ENCODE measurements around the gene DCTPP1. TPM values are rescaled to one million over a fixed set of nuclear protein-coding genes. Genes with fewer than 3 reads are reported as not detected.

Gene DCTPP1
- total and polyA plus RNA-seq, 2 of the 13 experiments (the other 11 are each of a cell fraction or from before 2014, with no cell fraction given): 54.8 to 74.4 TPM

DNA sequence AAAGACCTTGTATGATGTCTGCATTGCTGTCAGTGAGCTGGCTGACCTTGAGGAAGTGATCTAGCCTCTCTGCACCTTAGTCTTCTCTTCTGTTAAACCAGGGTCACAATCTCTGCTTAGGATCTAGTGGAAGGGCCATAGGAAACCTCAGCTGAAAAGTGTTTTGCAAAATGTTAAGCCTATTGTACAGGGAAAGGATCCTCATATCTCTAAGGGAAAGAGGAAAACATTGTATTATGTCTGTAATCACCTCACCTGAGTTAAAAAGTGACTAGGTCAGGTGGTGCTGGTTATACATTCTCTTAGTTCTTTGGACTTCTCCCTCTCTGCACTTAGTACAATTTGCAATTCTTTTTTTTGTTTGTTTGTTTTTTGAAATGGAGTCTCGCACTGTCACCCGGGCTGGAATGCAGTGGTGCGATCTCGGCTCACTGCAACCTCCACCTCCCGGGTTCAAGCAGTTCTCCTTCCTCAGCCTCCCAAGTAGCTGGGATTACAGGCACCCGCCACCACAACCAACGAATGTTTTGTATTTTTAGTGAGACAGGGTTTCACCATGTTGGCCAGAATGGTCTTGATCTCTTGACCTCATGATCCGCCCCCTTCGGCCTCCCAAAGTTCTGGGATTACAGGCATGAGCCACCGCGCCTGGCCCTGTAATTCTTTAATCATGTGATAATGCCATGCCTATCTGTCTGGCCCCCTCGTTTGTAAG lies 17.8 kb upstream of the DCTPP1 start (continued):
- TF ChIP-seq, protein P1, sequence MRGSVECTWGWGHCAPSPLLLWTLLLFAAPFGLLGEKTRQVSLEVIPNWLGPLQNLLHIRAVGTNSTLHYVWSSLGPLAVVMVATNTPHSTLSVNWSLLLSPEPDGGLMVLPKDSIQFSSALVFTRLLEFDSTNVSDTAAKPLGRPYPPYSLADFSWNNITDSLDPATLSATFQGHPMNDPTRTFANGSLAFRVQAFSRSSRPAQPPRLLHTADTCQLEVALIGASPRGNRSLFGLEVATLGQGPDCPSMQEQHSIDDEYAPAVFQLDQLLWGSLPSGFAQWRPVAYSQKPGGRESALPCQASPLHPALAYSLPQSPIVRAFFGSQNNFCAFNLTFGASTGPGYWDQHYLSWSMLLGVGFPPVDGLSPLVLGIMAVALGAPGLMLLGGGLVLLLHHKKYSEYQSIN (CRISPR knock-in tag; IDR thresholded peaks at IDR 0.05; ENCODE audit: borderline replicate concordance): no peak
- TF ChIP-seq ZNF264 (CRISPR knock-in tag; IDR thresholded peaks at IDR 0.05): peak; percentile 83
- TF ChIP-seq ATF7 (IDR thresholded peaks at IDR 0.05): peak; percentile 12; the same call in 1 of the 2 replicates
- TF ChIP-seq ATF7 (CRISPR knock-in tag; IDR thresholded peaks at IDR 0.05): no peak
- no peak for TF ChIP-seq ZNF138 (CRISPR knock-in tag; IDR thresholded peaks at IDR 0.05; ENCODE audit: low read depth)
- 0 out of 2 replicates have a peak, but pooled peaks have one; percentile 40 for TF ChIP-seq HMG20B (CRISPR knock-in tag; conservative IDR thresholded peaks at IDR 0.05)
- no peak for TF ChIP-seq SP4 (CRISPR knock-in tag; IDR thresholded peaks at IDR 0.05)
- TF ChIP-seq TSC22D2 (CRISPR knock-in tag; IDR thresholded peaks at IDR 0.05; ENCODE audit: borderline replicate concordance): 0 out of 2 replicates have a peak, but pooled peaks have one; percentile 7
- TF ChIP-seq MEF2D (CRISPR knock-in tag; IDR thresholded peaks at IDR 0.05): peak; percentile 86; the same call in 1 of the 2 replicates
- no peak for TF ChIP-seq ZC3H4 (CRISPR knock-in tag; IDR thresholded peaks at IDR 0.05; ENCODE audit: borderline replicate concordance)
- TF ChIP-seq DR1 (CRISPR knock-in tag; IDR thresholded peaks at IDR 0.05): no peak
- TF ChIP-seq, protein P2, sequence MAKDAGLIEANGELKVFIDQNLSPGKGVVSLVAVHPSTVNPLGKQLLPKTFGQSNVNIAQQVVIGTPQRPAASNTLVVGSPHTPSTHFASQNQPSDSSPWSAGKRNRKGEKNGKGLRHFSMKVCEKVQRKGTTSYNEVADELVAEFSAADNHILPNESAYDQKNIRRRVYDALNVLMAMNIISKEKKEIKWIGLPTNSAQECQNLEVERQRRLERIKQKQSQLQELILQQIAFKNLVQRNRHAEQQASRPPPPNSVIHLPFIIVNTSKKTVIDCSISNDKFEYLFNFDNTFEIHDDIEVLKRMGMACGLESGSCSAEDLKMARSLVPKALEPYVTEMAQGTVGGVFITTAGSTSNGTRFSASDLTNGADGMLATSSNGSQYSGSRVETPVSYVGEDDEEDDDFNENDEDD (CRISPR knock-in tag; IDR thresholded peaks at IDR 0.05; ENCODE audit: borderline replicate concordance): no peak
- no peak for TF ChIP-seq NBN (conservative IDR thresholded peaks at IDR 0.05)
- TF ChIP-seq MIXL1 (CRISPR knock-in tag; IDR thresholded peaks at IDR 0.05): peak; percentile 92
- TF ChIP-seq, protein P3, sequence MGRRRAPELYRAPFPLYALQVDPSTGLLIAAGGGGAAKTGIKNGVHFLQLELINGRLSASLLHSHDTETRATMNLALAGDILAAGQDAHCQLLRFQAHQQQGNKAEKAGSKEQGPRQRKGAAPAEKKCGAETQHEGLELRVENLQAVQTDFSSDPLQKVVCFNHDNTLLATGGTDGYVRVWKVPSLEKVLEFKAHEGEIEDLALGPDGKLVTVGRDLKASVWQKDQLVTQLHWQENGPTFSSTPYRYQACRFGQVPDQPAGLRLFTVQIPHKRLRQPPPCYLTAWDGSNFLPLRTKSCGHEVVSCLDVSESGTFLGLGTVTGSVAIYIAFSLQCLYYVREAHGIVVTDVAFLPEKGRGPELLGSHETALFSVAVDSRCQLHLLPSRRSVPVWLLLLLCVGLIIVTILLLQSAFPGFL (CRISPR knock-in tag; IDR thresholded peaks at IDR 0.05): no peak
- no peak for TF ChIP-seq ZNF660 (CRISPR knock-in tag; IDR thresholded peaks at IDR 0.05; ENCODE audit: borderline replicate concordance, low read depth)
- TF ChIP-seq GABPA (IDR thresholded peaks at IDR 0.05; ENCODE audit: low read depth, low read length): no peak
- TF ChIP-seq GABPA (CRISPR knock-in tag; IDR thresholded peaks at IDR 0.05; ENCODE audit: low read depth): peak; percentile 1; the same call in 1 of the 2 replicates
- peak; percentile 60 for TF ChIP-seq SKI (IDR thresholded peaks at IDR 0.05; ENCODE audit: partially characterized antibody)
- TF ChIP-seq ZBTB7A (CRISPR knock-in tag; IDR thresholded peaks at IDR 0.05): peak; percentile 34; the same call in 1 of the 2 replicates
- TF ChIP-seq, protein P4, sequence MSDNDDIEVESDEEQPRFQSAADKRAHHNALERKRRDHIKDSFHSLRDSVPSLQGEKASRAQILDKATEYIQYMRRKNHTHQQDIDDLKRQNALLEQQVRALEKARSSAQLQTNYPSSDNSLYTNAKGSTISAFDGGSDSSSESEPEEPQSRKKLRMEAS (IDR thresholded peaks at IDR 0.05): no peak
- no peak for TF ChIP-seq ZFP37 (CRISPR knock-in tag; IDR thresholded peaks at IDR 0.05; ENCODE audit: borderline replicate concordance)
- TF ChIP-seq ZNF160 (CRISPR knock-in tag; IDR thresholded peaks at IDR 0.05): no peak
- peak; percentile 23; the same call in 1 of the 2 replicates for TF ChIP-seq ZNF709 (CRISPR knock-in tag; IDR thresholded peaks at IDR 0.05)
- TF ChIP-seq, protein P5, sequence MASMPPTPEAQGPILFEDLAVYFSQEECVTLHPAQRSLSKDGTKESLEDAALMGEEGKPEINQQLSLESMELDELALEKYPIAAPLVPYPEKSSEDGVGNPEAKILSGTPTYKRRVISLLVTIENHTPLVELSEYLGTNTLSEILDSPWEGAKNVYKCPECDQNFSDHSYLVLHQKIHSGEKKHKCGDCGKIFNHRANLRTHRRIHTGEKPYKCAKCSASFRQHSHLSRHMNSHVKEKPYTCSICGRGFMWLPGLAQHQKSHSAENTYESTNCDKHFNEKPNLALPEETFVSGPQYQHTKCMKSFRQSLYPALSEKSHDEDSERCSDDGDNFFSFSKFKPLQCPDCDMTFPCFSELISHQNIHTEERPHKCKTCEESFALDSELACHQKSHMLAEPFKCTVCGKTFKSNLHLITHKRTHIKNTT (CRISPR knock-in tag; IDR thresholded peaks at IDR 0.05): no peak

All from HepG2 (cell line).